ENCODE results near the gene TXNRD2.

Gene TXNRD2

GRCh38 chr22:19969141-19969928, 27.7 kb upstream of the TXNRD2 start:
- H3K4me1 ChIP-seq (ENCODE audit: control insufficient read depth in 1 of 2, insufficient read depth in 1 of 2, low read depth in 1 of 2, low read length in 1 of 2), result peaks cover 3 to 11% of the 10 kb centered on the region in 2 experiments
- H3K27ac ChIP-seq, result no peak overlapping the region
- no peak for TF ChIP-seq CTCF (IDR thresholded peaks at IDR 0.05)
- H3K4me3 ChIP-seq (ENCODE audit: low read depth in 1 of 2, low read length in 1 of 2), result no peak overlapping the region
- H3K36me3 ChIP-seq, result peaks cover 27% of the 10 kb centered on the region
- no peaks in the 10 kb centered on the region for H3K27me3 ChIP-seq
- no peaks in the 10 kb centered on the region for H3K9me3 ChIP-seq

GRCh38 chr22:19968450-19968891, 26.9 kb upstream of the TXNRD2 start:
- Histone ChIP-seq H3K4me3 (ENCODE audit: low read depth in 1 of 2, low read length in 1 of 2) (no peak overlapping the region), H3K27me3 (no peaks in the 10 kb centered on the region), H3K27ac (no peak overlapping the region), H3K9me3 (no peaks in the 10 kb centered on the region), H3K4me1 (ENCODE audit: control insufficient read depth in 1 of 2, insufficient read depth in 1 of 2, low read depth in 1 of 2, low read length in 1 of 2) (peaks cover 0 to 10% of the 10 kb centered on the region in 2 experiments), H3K36me3 (peaks cover 36% of the 10 kb centered on the region)
- no peak for TF ChIP-seq CTCF (IDR thresholded peaks at IDR 0.05)

GRCh38 chr22:19967850-19968449, 26.3 kb upstream of the TXNRD2 start:
- Histone ChIP-seq H3K27me3 (no peaks in the 10 kb centered on the region), H3K27ac (no peak overlapping the region), H3K4me3 (ENCODE audit: low read depth in 1 of 2, low read length in 1 of 2) (no peak overlapping the region), H3K36me3 (peaks cover 40% of the 10 kb centered on the region), H3K4me1 (ENCODE audit: control insufficient read depth in 1 of 2, insufficient read depth in 1 of 2, low read depth in 1 of 2, low read length in 1 of 2) (peaks cover 0 to 10% of the 10 kb centered on the region in 2 experiments), H3K9me3 (no peaks in the 10 kb centered on the region)
- TF ChIP-seq CTCF (IDR thresholded peaks at IDR 0.05), result no peak

GRCh38 chr22:19966908-19967750, 25.5 kb upstream of the TXNRD2 start:
- Histone ChIP-seq H3K27me3 (no peaks in the 10 kb centered on the region), H3K9me3 (no peaks in the 10 kb centered on the region), H3K27ac (no peak overlapping the region), H3K36me3 (peaks cover 46% of the 10 kb centered on the region), H3K4me1 (ENCODE audit: control insufficient read depth in 1 of 2, insufficient read depth in 1 of 2, low read depth in 1 of 2, low read length in 1 of 2) (peaks cover 0 to 10% of the 10 kb centered on the region in 2 experiments), H3K4me3 (ENCODE audit: low read depth in 1 of 2, low read length in 1 of 2) (no peak overlapping the region)
- no peak for TF ChIP-seq CTCF (IDR thresholded peaks at IDR 0.05)
